HTERT RPE-1 (cell line): ENCODE data around the gene DERA.
"Not testable (repeated sequence)": the region's sequence is repeated elsewhere in the genome, so short reads cannot be mapped to it uniquely, and the experiment has no call there.

Source experiments
- in situ Hi-C: fragments of 300-500 bp; cut with MboI; formaldehyde crosslinking; loops from 4 replicates; pipeline ENCODE4 v1.14.3; 2020; ENCODE audit warnings: low sequenced_read_pairs

DERA gene

DNA sequence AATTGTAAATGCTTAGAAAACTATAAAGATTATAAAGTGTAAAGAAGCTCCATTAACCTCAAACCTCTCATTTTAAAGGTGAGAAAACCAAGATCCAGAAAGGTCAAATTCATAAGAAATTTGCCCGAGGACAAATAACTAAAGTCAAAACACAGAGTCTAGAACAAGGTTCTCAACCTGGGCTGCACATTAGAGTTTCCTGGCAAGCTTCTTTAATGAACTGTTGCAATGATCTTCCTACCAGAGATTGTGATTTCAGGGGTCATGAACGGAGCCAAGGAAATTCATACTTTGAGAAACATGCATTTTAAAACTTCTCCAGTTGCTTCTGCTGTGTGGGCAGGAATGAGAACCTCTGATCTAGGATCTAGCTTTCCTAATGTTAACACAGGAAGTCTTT is 86.8 kb downstream of the DERA start:
- in situ Hi-C loops: no loop called here

GRCh38 chr12:16002880-16003279 is 91.7 kb downstream of the DERA start:
- in situ Hi-C loops: no loop called here

DNA sequence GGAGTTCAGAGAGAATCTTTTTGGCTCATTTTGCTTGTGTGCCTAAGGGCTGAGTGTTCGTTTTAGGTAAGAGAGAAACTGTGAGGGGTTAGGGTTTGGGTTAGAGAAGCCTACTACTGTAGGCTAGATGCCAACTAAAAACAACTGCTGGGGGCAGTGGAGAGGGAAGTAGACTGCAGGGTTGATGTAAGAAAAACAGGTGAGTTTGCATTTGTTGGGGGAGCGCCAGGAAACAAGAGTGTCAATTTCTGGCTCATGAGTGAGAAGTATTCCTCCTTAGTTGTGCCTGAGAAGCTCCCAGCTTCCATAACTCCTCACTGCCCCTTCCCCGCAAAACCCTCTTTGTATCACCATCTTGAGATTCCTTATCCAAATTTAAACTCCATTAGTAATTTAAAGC is 92.3 kb downstream of the DERA start:
- in situ Hi-C loops: no loop called here

DNA sequence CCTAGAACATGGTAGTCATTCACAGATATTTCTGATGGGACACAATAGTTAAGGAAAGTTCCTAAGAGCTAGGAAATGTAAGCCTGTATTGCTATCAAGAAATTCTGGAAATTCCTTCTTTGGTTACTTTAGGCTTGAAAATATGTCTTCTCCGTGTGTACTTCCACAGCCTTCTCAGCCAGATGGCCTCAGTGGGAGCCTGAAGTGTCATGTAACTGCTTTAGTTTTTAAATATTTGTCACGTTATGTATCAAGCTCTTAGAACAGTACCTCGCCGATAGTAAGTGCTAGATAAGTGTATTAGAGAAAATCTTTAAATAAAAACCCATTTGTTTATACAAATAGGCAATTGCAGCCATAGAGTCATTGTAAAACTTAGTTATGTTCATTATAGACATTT is 95.6 kb downstream of the DERA start:
- in situ Hi-C loops: no loop called here

DNA sequence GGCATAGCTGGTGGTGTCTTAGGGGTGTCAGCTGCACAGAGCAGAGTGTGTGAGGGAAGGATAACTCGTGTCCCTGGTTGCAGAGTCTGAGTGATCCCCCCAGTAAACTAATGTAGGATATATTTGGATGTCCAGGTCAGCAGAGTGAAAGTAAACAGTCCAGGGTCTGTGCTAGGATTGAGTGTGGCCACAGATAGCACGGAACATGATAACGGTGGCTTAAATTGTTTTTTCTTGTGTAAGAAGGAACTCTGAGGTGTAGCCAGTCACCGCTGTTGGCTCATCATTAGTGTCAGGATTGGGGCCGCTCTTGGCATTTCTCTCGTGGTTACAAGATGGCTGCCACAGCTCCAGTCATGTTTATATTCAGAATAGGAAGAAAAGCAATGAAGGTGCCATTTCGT is 97.3 kb downstream of the DERA start:
- in situ Hi-C loops: no loop called here

DNA sequence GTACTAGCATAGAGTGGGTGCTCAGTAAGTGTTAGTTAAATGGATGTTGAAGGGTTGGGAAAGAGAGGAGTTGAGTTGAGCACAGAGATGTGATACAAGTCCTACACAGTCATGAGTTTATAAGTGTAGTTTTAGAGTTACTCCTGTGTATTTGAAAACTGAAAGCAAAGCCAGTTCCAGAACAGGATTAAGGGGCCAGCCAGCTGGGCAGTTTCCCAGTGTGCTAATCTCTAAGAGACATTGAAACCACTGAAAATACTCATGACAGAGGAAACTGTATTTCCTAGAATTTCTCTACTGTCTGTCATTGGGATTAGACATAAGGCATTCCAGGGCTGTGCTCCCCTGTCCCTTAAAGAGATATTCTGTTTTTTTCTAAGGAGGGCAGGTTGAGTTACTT is 101.0 kb downstream of the DERA start:
- in situ Hi-C loops: no loop called here

DNA sequence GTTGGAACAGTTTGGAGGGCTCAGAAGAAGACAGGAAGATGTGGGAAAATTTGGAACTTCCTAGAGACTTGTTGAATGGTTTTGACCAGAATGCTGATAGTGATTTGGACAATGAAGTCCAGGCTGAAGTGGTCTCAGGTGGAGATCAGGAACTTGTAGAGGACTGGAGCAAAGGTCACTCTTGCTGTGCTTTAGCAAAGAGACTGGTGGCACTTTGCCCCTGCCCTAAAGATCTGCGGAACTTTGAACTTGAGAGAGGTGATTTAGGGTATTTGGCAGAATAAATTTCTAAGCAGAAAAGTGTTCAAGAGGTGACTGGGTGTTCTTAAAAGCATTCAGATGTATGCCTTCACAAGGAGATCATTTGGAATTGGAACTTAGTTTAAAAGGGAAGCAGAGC is 102.6 kb downstream of the DERA start:
- in situ Hi-C loops: not testable (repeated sequence)

DNA sequence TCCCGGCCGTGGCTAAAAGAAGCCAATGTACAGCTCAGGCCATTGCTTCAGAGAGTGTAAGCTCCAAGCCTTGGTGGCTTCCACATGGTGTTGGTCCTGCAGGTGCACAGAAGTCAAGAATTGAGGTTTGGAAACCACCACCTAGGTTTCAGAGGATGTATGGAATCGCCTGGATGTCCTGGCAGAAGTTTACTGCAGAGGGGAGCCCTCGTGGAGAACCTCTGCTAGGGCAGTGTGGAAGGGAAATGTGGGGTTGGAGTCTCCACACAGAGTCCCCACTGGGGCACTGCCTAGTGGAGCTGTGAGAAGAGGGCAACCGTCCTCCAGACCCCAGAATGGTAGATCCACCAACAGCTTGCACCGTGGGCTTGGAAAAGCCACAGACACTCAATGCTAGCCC is 103.3 kb downstream of the DERA start:
- in situ Hi-C loops: not testable (repeated sequence)

DNA sequence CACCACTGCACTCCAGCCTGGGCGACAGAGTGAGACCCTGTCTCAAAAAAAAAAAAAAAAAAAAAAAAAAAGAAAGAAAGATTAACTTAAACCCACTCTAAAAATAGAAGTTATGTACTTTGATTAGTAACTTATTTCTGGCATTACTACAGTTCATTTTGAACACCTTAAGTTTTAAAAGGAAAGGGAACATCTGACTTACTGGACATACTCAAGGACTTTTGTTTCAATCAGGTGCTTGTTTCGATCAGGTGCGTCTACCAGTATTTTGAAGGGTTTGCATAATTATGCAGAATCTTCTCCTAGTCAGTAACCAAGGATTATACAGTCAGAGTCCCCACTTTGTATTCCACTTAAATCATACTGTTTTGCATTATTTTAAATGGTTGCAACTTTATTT is 105.6 kb downstream of the DERA start:
- in situ Hi-C loops: no loop called here

- in situ Hi-C loops: no loop called here
Measured at GRCh38 chr12:16018306-16018705, 107.2 kb downstream of the DERA start.

- in situ Hi-C loops: no loop called here
Measured at GRCh38 chr12:16019136-16019535, 108.0 kb downstream of the DERA start.

DNA sequence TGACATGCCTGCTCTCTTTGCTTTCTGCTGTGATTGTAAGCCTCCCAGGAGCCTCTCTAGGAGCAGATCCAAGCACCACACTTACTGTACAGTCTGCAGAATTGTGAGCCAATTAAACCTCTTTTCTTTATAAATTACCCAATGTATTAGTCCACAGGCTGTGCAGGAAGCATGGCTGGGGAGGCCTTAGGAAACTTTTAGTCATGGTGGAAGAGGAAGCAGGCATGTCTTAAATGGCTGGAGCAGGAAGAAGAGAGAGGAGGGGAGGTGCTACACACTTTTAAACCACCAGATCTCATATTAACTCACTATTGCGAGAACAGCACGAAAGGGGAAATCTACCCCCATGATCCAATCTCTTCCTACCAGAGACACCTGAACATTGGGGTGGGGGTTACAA is 108.9 kb downstream of the DERA start:
- in situ Hi-C loops: no loop called here

- in situ Hi-C loops: no loop called here
Measured at GRCh38 chr12:16021026-16021425, 109.9 kb downstream of the DERA start.

DNA sequence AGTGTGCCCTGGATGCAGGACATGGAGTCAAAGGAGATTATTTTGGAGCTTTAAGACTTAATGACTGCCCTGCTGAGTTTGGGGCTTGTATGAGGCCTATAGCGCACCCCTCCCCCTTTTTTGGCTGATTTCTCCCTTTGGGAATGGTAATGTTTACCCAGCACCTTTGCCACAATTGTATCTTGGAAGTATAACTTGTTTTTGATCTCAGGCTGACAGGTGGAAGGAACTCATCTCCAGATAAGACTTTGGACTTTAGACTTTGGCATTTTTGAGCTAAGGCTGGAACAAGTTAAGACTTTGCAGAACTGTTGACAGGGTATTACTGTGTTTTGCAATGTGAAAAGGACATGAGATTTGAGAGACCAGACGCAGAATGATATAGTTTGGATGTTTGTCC is 110.5 kb downstream of the DERA start:
- in situ Hi-C loops: no loop called here

DNA sequence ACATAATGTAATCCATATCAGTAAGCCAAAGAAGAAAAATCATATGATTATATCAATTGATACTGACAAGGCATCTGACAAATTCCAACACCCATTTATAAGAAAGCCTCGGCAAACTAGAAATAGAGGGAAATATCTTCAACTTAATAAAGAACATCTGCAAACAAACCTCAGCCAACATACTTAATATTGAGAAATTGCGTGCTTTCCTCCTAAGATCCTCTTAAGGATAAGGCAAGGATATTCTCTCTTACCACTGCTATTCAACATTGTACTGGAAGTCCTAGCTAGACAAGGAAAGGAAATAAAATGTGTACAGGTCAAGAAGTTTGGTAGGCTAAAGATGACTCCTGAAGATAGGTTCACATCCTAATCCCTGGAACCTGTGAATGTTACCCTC is 115.9 kb downstream of the DERA start:
- in situ Hi-C loops: no loop called here

DNA sequence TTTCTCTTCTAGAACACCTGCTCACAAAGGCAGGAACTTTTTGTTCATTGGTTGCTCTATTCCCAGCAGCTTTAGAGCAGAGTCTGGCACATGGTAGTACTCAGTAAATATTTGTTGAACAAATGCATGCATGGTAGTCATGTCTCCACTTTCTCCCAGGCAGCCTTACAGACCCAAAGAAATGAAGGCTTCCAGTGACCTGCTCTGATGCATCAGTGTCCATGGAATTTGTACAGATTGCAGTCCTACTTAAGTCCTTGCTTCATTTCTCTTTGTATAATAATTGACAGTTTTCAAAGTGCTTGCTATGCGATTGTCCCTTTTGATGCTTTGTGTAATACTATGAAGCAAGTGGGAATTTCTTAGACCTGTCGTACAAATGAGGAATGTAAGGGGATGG is 119.6 kb downstream of the DERA start:
- in situ Hi-C loops: no loop called here

- in situ Hi-C loops: no loop called here
Measured at GRCh38 chr12:16034136-16034817, 123.1 kb downstream of the DERA start.

- in situ Hi-C loops: no loop called here
Measured at GRCh38 chr12:16036073-16036472, 124.9 kb downstream of the DERA start.

DNA sequence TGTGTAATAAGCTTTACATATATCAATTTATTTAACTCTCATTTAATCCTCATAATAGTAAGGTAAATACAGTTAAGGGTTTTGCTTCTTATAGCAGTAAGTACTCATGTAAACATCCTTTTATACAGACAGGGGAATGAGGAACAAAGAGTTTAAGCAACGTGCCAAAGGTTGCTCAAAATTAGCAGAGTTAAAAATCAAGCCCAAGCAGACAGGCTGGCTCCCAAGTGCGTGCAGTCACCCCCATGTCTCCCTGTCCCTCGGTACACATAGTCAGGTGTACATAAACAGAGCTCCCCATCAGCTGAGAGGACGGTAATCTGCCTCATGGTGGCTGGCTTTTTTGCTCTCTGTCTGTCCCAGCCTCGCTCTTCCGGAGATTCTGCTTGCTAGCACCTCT is 126.4 kb downstream of the DERA start:
- in situ Hi-C loops: no loop called here

GRCh38 chr12:16043480-16043879 is 132.3 kb downstream of the DERA start:
- in situ Hi-C loops: no loop called here

- in situ Hi-C loops: no loop called here
Measured at GRCh38 chr12:16046266-16046665, 135.1 kb downstream of the DERA start.

GRCh38 chr12:16048511-16048910 is 137.4 kb downstream of the DERA start:
- in situ Hi-C loops: no loop called here

GRCh38 chr12:16056910-16057309 is 145.8 kb downstream of the DERA start:
- in situ Hi-C loops: no loop called here
